ENCODE results near the gene APOC3. TPM values are rescaled to one million over a fixed set of nuclear protein-coding genes. Genes with fewer than 3 reads are reported as not detected.

Gene APOC3
- total RNA-seq, 1 experiment from 2014 or later = 128 TPM

DNA sequence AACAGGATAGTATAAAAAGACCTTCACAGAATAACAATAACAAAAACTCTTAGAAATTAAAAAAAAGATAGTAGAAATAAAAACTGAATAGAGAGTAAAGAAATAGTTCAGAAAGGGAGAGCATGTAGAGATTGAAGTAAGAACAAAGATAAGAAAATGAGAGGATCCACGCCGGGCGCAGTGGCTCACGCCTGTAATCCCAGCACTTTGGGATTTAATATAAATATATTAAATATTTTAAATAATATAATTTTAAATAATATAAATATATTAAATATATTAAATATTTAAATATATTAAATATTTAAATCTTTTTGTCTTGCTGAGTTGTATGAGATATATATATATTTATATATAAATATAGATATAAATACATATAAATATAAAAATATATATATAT lies 17.6 kb upstream of the APOC3 start:
- no peak overlapping the region for H3K4me3 Mint-ChIP-seq (ENCODE audit: unreplicated experiment)
- Histone ChIP-seq H3K4me1 (peaks cover 76% of the 10 kb centered on the region), H3K4me3 (ENCODE audit: low read depth, low read length) (no peak overlapping the region), H3K36me3 (ENCODE audit: control insufficient read depth, insufficient read depth, low read length) (no peaks in the 10 kb centered on the region), H3K9me3 (no peaks in the 10 kb centered on the region; the same call in 1 of the 2 replicates), H3K27me3 (replicated peaks; ENCODE audit: control insufficient read depth, insufficient read depth, low read length) (no peaks in the 10 kb centered on the region)
- no peak for DNase-seq
- H3K27ac Mint-ChIP-seq (ENCODE audit: unreplicated experiment) = peak overlapping the region; percentile 49
- intact Hi-C loops (cut with micrococcal nuclease; ENCODE audit: unreplicated experiment) = no loop called here
- BruUV-seq (replicated peaks) = no TSS peak
- ChIA-PET CTCF (no interaction called here), POLR2A (no interaction called here)
- TF ChIP-seq, protein P1, sequence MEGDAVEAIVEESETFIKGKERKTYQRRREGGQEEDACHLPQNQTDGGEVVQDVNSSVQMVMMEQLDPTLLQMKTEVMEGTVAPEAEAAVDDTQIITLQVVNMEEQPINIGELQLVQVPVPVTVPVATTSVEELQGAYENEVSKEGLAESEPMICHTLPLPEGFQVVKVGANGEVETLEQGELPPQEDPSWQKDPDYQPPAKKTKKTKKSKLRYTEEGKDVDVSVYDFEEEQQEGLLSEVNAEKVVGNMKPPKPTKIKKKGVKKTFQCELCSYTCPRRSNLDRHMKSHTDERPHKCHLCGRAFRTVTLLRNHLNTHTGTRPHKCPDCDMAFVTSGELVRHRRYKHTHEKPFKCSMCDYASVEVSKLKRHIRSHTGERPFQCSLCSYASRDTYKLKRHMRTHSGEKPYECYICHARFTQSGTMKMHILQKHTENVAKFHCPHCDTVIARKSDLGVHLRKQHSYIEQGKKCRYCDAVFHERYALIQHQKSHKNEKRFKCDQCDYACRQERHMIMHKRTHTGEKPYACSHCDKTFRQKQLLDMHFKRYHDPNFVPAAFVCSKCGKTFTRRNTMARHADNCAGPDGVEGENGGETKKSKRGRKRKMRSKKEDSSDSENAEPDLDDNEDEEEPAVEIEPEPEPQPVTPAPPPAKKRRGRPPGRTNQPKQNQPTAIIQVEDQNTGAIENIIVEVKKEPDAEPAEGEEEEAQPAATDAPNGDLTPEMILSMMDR (IDR thresholded peaks at IDR 0.05; ENCODE audit: insufficient read depth in 1 of 2, low read depth in 1 of 2, low read length in 1 of 2, severe bottlenecking in 1 of 2, unreplicated experiment in 1 of 2) = no peak
- H3K9me3 Mint-ChIP-seq (ENCODE audit: unreplicated experiment) = peaks cover 12% of the 10 kb centered on the region
- peaks cover 25% of the 10 kb centered on the region for H3K36me3 Mint-ChIP-seq (ENCODE audit: insufficient read depth, unreplicated experiment)
- H3K27me3 Mint-ChIP-seq (ENCODE audit: insufficient read depth, unreplicated experiment) = no peaks in the 10 kb centered on the region
- H3K4me1 Mint-ChIP-seq (ENCODE audit: low read depth, unreplicated experiment) = peaks cover 70% of the 10 kb centered on the region

DNA sequence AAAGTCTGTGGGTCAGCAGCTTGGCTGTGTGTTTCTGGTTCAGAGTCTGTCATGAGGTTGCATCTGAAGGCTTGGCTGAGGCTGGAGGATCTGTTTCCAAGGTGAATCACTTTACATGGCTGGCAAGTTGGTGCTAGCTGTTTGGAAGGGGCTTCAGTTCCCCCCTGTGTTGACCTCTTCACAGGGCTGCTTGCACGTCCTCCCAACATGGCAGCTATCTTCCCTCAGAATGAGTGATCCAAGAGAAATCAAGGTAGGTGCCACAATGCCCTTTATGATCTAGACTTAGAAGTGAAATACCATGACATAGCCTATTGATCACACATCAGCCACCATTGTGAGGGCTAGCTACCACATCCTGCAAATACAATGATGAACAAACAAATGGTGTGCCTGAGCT lies 16.5 kb upstream of the APOC3 start:
- Histone ChIP-seq H3K9me3 (no peaks in the 10 kb centered on the region; the same call in 1 of the 2 replicates), H3K4me1 (peaks cover 65% of the 10 kb centered on the region), H3K4me3 (ENCODE audit: low read depth, low read length) (no peak overlapping the region), H3K27me3 (replicated peaks; ENCODE audit: control insufficient read depth, insufficient read depth, low read length) (no peaks in the 10 kb centered on the region), H3K36me3 (ENCODE audit: control insufficient read depth, insufficient read depth, low read length) (no peaks in the 10 kb centered on the region)
- Mint-ChIP-seq H3K4me3 (ENCODE audit: unreplicated experiment) (no peak overlapping the region), H3K9me3 (ENCODE audit: unreplicated experiment) (peaks cover 12% of the 10 kb centered on the region), H3K36me3 (ENCODE audit: insufficient read depth, unreplicated experiment) (peaks cover 17% of the 10 kb centered on the region), H3K4me1 (ENCODE audit: low read depth, unreplicated experiment) (peaks cover 59% of the 10 kb centered on the region), H3K27me3 (ENCODE audit: insufficient read depth, unreplicated experiment) (no peaks in the 10 kb centered on the region), H3K27ac (ENCODE audit: unreplicated experiment) (peak overlapping the region; percentile 71)
- BruUV-seq (replicated peaks) = no TSS peak
- intact Hi-C loops (cut with micrococcal nuclease; ENCODE audit: unreplicated experiment) = no loop called here
- no peak for DNase-seq
- POLR2A ChIA-PET = interaction anchor here (0.8 to 1.1 kb wide), 3 partner anchors 14 to 40 kb away, joined by 3 to 7 read pairs (median 4); partner anchors contain the start of genes BUD13 and ZPR1
- CTCF ChIA-PET = interaction anchor here (0.9 to 1.5 kb wide), 6 partner anchors 14 to 502 kb away, joined by 3 to 7 read pairs (median 4); partner anchors contain the start of genes BACE1, SIK3 and ZPR1
- TF ChIP-seq, protein P1 (IDR thresholded peaks at IDR 0.05; ENCODE audit: insufficient read depth in 1 of 2, low read depth in 1 of 2, low read length in 1 of 2, severe bottlenecking in 1 of 2, unreplicated experiment in 1 of 2) = no peak

DNA sequence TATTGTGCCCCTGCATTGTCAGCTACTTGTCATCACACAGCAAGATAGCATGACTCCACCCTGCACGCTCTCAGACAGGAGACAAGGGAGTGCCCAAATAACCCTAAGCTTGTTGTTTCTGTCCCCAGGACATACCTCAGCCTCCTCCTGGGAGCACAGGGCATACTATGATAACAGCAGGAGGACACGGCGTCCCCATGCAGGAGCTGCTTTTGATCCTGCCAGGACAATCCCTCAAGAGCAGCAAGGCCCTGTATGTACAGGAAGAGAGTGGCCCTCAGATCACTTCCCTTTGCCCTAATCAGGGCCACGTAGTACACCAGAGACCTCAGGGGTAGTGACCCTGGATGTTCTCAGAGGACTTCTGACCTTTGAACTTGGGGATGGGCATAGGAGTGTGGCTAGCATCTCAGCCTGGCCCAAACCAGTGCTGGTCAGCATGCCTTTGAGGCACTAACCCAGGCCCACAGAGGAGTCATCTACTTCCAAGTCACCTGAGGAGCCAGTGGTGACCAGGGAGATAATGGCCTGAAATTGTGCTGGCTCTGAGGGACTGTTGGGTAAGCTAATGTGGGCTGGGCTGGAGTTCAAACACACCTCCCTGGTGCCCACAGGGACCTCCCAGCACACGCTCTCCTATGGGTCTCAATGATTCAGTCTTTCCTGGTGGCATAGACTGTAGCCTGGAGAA lies 15.8 kb upstream of the APOC3 start:
- Mint-ChIP-seq H3K9me3 (ENCODE audit: unreplicated experiment) (peaks cover 12% of the 10 kb centered on the region), H3K36me3 (ENCODE audit: insufficient read depth, unreplicated experiment) (peaks cover 9% of the 10 kb centered on the region), H3K27ac (ENCODE audit: unreplicated experiment) (peak overlapping the region; percentile 71), H3K4me1 (ENCODE audit: low read depth, unreplicated experiment) (peaks cover 51% of the 10 kb centered on the region), H3K27me3 (ENCODE audit: insufficient read depth, unreplicated experiment) (no peaks in the 10 kb centered on the region), H3K4me3 (ENCODE audit: unreplicated experiment) (no peak overlapping the region)
- no peaks in the 10 kb centered on the region for H3K36me3 ChIP-seq (ENCODE audit: control insufficient read depth, insufficient read depth, low read length)
- TF ChIP-seq, protein P1 (IDR thresholded peaks at IDR 0.05; ENCODE audit: insufficient read depth in 1 of 2, low read depth in 1 of 2, low read length in 1 of 2, severe bottlenecking in 1 of 2, unreplicated experiment in 1 of 2) = no peak
- peaks cover 60% of the 10 kb centered on the region for H3K4me1 ChIP-seq
- ChIA-PET CTCF (interaction anchor here (0.9 to 1.5 kb wide), 6 partner anchors 13 to 501 kb away, joined by 3 to 7 read pairs (median 4); partner anchors contain the start of genes BACE1, SIK3 and ZPR1), POLR2A (interaction anchor here (0.8 to 1.1 kb wide), 3 partner anchors 13 to 41 kb away, joined by 3 to 7 read pairs (median 4); partner anchors contain the start of genes BUD13 and ZPR1)
- DNase-seq = peak; percentile 54 to 71
- no peaks in the 10 kb centered on the region; the same call in 1 of the 2 replicates for H3K9me3 ChIP-seq
- BruUV-seq (replicated peaks) = no TSS peak
- H3K4me3 ChIP-seq (ENCODE audit: low read depth, low read length) = no peak overlapping the region
- intact Hi-C loops (cut with micrococcal nuclease; ENCODE audit: unreplicated experiment) = no loop called here
- H3K27me3 ChIP-seq (replicated peaks; ENCODE audit: control insufficient read depth, insufficient read depth, low read length) = no peaks in the 10 kb centered on the region

Measured in Caco-2 (cell line).